ENCODE data around the gene IPCEF1. TPM values are rescaled to one million over a fixed set of nuclear protein-coding genes. Genes with fewer than 3 reads are reported as not detected.
A peak's percentile ranks its signal among the peaks of the same experiment; 100 is the strongest.

IPCEF1 gene
- total RNA-seq, 2 experiments from 2014 or later, result 23.6 to 24.3 TPM

DNA sequence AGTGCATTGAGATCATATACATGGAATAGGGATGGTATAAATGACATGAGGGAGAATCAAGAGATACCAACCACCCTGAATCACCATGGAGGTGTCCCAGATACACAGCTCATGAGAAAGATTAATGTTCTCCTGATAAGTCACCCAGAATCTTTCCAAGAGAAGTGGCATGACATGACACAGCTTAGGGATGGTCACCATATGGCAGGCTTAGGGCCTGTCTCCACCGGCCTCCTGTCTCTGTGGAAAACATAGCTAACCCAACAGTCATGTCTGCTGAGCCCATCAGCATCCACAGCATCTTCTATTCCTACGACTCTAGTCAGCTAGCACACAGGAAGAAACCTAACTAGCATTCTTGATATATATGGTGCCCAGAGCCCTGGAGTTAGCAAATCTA is 133.3 kb downstream of the IPCEF1 start:
- DNase-seq, result no peak
- ATAC-seq, result peak; percentile 21
- TF ChIP-seq, protein P1, sequence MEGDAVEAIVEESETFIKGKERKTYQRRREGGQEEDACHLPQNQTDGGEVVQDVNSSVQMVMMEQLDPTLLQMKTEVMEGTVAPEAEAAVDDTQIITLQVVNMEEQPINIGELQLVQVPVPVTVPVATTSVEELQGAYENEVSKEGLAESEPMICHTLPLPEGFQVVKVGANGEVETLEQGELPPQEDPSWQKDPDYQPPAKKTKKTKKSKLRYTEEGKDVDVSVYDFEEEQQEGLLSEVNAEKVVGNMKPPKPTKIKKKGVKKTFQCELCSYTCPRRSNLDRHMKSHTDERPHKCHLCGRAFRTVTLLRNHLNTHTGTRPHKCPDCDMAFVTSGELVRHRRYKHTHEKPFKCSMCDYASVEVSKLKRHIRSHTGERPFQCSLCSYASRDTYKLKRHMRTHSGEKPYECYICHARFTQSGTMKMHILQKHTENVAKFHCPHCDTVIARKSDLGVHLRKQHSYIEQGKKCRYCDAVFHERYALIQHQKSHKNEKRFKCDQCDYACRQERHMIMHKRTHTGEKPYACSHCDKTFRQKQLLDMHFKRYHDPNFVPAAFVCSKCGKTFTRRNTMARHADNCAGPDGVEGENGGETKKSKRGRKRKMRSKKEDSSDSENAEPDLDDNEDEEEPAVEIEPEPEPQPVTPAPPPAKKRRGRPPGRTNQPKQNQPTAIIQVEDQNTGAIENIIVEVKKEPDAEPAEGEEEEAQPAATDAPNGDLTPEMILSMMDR (IDR thresholded peaks at IDR 0.05), result no peak
- H3K36me3 Mint-ChIP-seq (ENCODE audit: low read depth), result peaks cover 43% of the 10 kb centered on the region
- H3K4me3 Mint-ChIP-seq, result no peak overlapping the region
- CTCF ChIA-PET, result interaction anchor here (0.7 to 2.4 kb wide), 12 partner anchors 11 to 65 kb away, joined by 3 to 13 read pairs (median 3); no protein-coding TSS in a partner anchor
- intact Hi-C loops (cut with micrococcal nuclease), result no loop called here
- H3K27ac Mint-ChIP-seq, result peak overlapping the region; percentile 68
- POLR2A ChIA-PET, result interaction anchor here (0.7 to 2.1 kb wide), 6 partner anchors 10 to 26 kb away, joined by 3 to 8 read pairs (median 4); no protein-coding TSS in a partner anchor
- H3K4me1 Mint-ChIP-seq (ENCODE audit: low read depth), result peaks cover 79% of the 10 kb centered on the region
- H3K9me3 Mint-ChIP-seq, result peaks cover 4% of the 10 kb centered on the region
- no peaks in the 10 kb centered on the region for H3K27me3 Mint-ChIP-seq

DNA sequence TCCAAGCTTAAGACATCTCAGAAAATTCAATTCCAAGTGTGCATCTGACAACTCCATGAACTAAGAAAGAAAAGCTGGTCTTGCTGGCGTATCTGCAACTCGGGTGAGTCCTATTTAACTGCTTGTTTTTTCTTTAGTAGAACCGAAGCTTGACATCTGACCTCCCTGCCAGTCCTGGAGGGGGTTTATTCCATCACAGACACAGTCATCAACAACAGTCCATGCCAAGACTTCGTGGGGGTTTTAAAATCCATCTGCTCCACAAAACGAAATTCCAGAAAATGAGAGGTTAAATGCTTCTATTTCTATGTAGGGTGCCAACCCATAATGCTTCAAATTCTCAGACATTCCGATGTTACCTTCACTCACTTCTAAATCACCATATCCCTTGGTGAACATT is 133.9 kb downstream of the IPCEF1 start:
- Mint-ChIP-seq H3K4me3 (no peak overlapping the region), H3K9me3 (peaks cover 4% of the 10 kb centered on the region), H3K27ac (no peak overlapping the region), H3K27me3 (no peaks in the 10 kb centered on the region), H3K36me3 (ENCODE audit: low read depth) (peaks cover 44% of the 10 kb centered on the region), H3K4me1 (ENCODE audit: low read depth) (peaks cover 79% of the 10 kb centered on the region)
- ATAC-seq, result no peak
- intact Hi-C loops (cut with micrococcal nuclease), result no loop called here
- POLR2A ChIA-PET, result interaction anchor here (1.6 to 2.1 kb wide), 3 partner anchors 21 to 25 kb away, joined by 4 to 8 read pairs (median 6); no protein-coding TSS in a partner anchor
- DNase-seq, result no peak
- CTCF ChIA-PET, result interaction anchor here (1.0 to 2.4 kb wide), 11 partner anchors 10 to 64 kb away, joined by 3 to 13 read pairs (median 5); no protein-coding TSS in a partner anchor
- TF ChIP-seq, protein P1 (IDR thresholded peaks at IDR 0.05), result no peak

DNA sequence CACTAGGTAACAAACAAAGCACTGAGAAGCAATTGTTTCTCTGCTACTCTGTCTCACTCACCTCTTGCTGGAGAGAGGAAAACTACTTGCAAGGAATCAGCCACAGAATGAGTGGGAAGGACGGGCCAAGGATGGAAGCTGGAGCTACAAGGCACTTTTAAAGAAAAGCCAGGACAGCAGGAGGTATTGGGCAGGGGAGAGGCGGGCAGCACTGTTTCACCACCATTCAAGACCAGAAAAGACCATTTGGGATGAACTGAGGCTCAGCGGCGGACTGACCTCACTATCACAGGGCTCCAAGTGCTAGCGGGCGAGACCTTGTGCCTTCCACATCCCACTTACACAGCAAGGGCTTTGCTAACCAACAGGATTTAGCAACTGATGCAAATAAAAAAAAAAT is 137.4 kb downstream of the IPCEF1 start:
- ATAC-seq (no peak), DNase-seq (no peak)
- POLR2A ChIA-PET, result interaction anchor here (0.5 to 1.6 kb wide), 3 partner anchors 13 to 52 kb away, joined by 3 read pairs; no protein-coding TSS in a partner anchor
- CTCF ChIA-PET, result interaction anchor here (0.9 to 1.8 kb wide), 3 partner anchors 13 to 58 kb away, joined by 4 to 11 read pairs (median 5); no protein-coding TSS in a partner anchor
- no peaks in the 10 kb centered on the region for H3K9me3 Mint-ChIP-seq
- peak overlapping the region; percentile 71 for H3K27ac Mint-ChIP-seq
- peaks cover 43% of the 10 kb centered on the region for H3K36me3 Mint-ChIP-seq (ENCODE audit: low read depth)
- TF ChIP-seq, protein P1 (IDR thresholded peaks at IDR 0.05), result no peak
- peaks cover 79% of the 10 kb centered on the region for H3K4me1 Mint-ChIP-seq (ENCODE audit: low read depth)
- no peaks in the 10 kb centered on the region for H3K27me3 Mint-ChIP-seq
- intact Hi-C loops (cut with micrococcal nuclease), result no loop called here
- H3K4me3 Mint-ChIP-seq, result peak overlapping the region; percentile 9

DNA sequence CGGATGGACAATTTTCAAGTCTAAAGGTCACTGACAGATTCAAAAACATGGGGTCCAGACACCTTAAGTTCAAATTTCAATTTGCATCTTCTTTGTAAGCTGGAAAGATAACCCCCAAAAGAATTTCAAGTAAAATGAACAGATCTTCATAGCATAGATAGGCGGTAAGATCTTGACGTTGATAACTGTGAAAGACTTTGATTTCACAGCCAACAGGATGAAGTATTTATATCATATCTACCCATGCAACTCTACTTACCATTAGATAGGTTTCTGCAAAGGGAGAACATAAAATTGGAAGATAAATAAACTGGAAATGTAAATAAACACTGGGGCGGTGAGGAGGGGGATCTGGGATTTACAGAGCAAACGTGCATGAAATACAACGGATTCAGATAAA is 137.8 kb downstream of the IPCEF1 start:
- TF ChIP-seq, protein P1 (IDR thresholded peaks at IDR 0.05), result no peak
- H3K4me3 Mint-ChIP-seq, result peak overlapping the region; percentile 9
- peaks cover 79% of the 10 kb centered on the region for H3K4me1 Mint-ChIP-seq (ENCODE audit: low read depth)
- intact Hi-C loops (cut with micrococcal nuclease), result no loop called here
- ATAC-seq (no peak), DNase-seq (no peak)
- ChIA-PET POLR2A (interaction anchor here (0.5 to 1.6 kb wide), 2 partner anchors 14 to 52 kb away, joined by 3 read pairs; no protein-coding TSS in a partner anchor), CTCF (interaction anchor here (0.9 to 1.8 kb wide), 2 partner anchors 13 to 59 kb away, joined by 4 to 11 read pairs; no protein-coding TSS in a partner anchor)
- H3K36me3 Mint-ChIP-seq (ENCODE audit: low read depth), result peaks cover 44% of the 10 kb centered on the region
- H3K9me3 Mint-ChIP-seq, result no peaks in the 10 kb centered on the region
- H3K27me3 Mint-ChIP-seq, result no peaks in the 10 kb centered on the region
- peak overlapping the region; percentile 71 for H3K27ac Mint-ChIP-seq

DNA sequence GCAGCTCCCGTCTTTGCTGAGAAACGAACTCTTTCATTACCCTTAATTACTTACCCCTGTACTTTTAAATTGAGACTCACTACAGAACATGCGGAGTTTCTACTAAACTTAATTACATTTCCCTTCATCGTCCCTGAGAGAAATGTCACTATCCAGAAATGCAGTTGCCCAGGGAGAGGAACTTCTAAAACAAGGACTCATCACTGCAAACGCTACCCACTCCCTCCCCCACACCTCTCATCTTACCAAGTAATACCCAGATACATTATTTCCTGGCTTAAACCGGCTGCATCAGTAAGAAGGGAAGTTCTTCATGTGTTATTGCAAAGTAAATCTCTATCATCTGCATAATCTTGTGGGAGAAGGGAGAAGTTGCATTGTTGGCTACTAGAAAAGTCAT is 138.3 kb downstream of the IPCEF1 start:
- TF ChIP-seq, protein P1 (IDR thresholded peaks at IDR 0.05), result no peak
- Mint-ChIP-seq H3K4me3 (no peak overlapping the region), H3K36me3 (ENCODE audit: low read depth) (peaks cover 44% of the 10 kb centered on the region), H3K4me1 (ENCODE audit: low read depth) (peaks cover 79% of the 10 kb centered on the region), H3K27me3 (no peaks in the 10 kb centered on the region), H3K27ac (peak overlapping the region; percentile 75), H3K9me3 (no peaks in the 10 kb centered on the region)
- intact Hi-C loops (cut with micrococcal nuclease), result no loop called here
- DNase-seq (peak; percentile 53), ATAC-seq (peak; percentile 82)
- ChIA-PET POLR2A (no interaction called here), CTCF (interaction anchor here (1.5 kb wide), 1 partner anchor 59 kb away, joined by 8 read pairs; no protein-coding TSS in a partner anchor)

Data from activated CD8-positive, alpha-beta T cell treated with anti-CD3 and anti-CD28 coated beads for 36 hours (primary cell).